GM23338 (cell line): ENCODE results near the gene GOLGA8B. TPM values are rescaled to one million over a fixed set of nuclear protein-coding genes. Genes with fewer than 3 reads are reported as not detected.
A peak's percentile ranks its signal among the peaks of the same experiment; 100 is the strongest.
"Not testable (repeated sequence)": the region's sequence is repeated elsewhere in the genome, so short reads cannot be mapped to it uniquely, and the experiment has no call there.

Experiments used
- ATAC-seq: fragments of 200-7000 bp; cut with Tn5 transposase; 3 replicates; pipeline ENCODE4 v1.9.1; 2020
- DNase-seq: peaks from one replicate; pipeline ENCODE4 v3.0.0-alpha.2; 2015; ENCODE audit warnings: low spot score
- H2AFZ ChIP-seq: fragments of 200-600 bp; sonication (generic); 2 replicates; pipeline ENCODE4 v1.8.0; 2016; ENCODE audit warnings: antibody characterized with exemption, mild to moderate bottlenecking, moderate library complexity
- H3F3A ChIP-seq: fragments of 200-600 bp; sonication (generic); replicated peaks from 2 replicates; pipeline ENCODE4 v1.8.0; 2017; ENCODE audit warnings: antibody characterized with exemption, mixed run types, low read depth
- H3K27ac ChIP-seq: fragments of 200-600 bp; sonication (generic); 2 replicates; pipeline ENCODE4 v1.6.1; 2016; ENCODE audit warnings: low read depth
- H3K27me3 ChIP-seq: fragments of 200-600 bp; sonication (generic); 2 replicates; pipeline ENCODE4 v1.8.0; 2016; ENCODE audit warnings: mild to moderate bottlenecking, mixed run types, moderate library complexity; ENCODE audit not compliant: insufficient read depth
- H3K36me3 ChIP-seq: fragments of 200-600 bp; sonication (generic); 2 replicates; pipeline ENCODE4 v1.8.0; 2016; ENCODE audit warnings: mild to moderate bottlenecking; ENCODE audit not compliant: insufficient read depth
- H3K4me1 ChIP-seq: fragments of 200-600 bp; sonication (generic); 2 replicates; pipeline ENCODE4 v1.8.0; 2016; ENCODE audit warnings: mild to moderate bottlenecking, moderate library complexity; ENCODE audit not compliant: insufficient read depth
- H3K4me2 ChIP-seq: fragments of 200-600 bp; sonication (generic); 2 replicates; pipeline ENCODE4 v1.7.1; 2017; ENCODE audit warnings: mixed run types
- H3K4me3 ChIP-seq: fragments of 200-600 bp; sonication (generic); 2 replicates; pipeline ENCODE4 v1.6.1; 2016; ENCODE audit warnings: mixed run types
- H3K79me2 ChIP-seq: fragments of 200-600 bp; sonication (generic); replicated peaks from 2 replicates; pipeline ENCODE4 v1.8.0; 2017; ENCODE audit warnings: mild to moderate bottlenecking; ENCODE audit not compliant: insufficient read depth
- H3K9me2 ChIP-seq: fragments of 200-600 bp; sonication (generic); 2 replicates; pipeline ENCODE4 v1.8.0; 2017; ENCODE audit not compliant: insufficient read depth
- H4K20me1 ChIP-seq: fragments of 200-600 bp; sonication (generic); replicated peaks from 2 replicates; pipeline ENCODE4 v1.8.0; 2017; ENCODE audit warnings: mild to moderate bottlenecking; ENCODE audit not compliant: insufficient read depth
- H3K27ac Mint-ChIP-seq: 2 replicates; pipeline ENCODE4 v1.8.0; 2020; ENCODE audit warnings: inconsistent platforms, mild to moderate bottlenecking, moderate library complexity, mixed read lengths
- H3K27me3 Mint-ChIP-seq: 3 replicates; pipeline ENCODE4 v1.8.0; 2022; ENCODE audit warnings: low read depth, mild to moderate bottlenecking, moderate library complexity, mixed read lengths, inconsistent platforms; ENCODE audit not compliant: insufficient read depth, poor library complexity
- H3K36me3 Mint-ChIP-seq: 3 replicates; pipeline ENCODE4 v1.8.0; 2021; ENCODE audit warnings: low read depth, mild to moderate bottlenecking, inconsistent platforms, moderate library complexity, mixed read lengths
- H3K4me1 Mint-ChIP-seq: 3 replicates; pipeline ENCODE4 v1.8.0; 2020; ENCODE audit warnings: mild to moderate bottlenecking, inconsistent platforms, mixed read lengths
- H3K4me3 Mint-ChIP-seq: 3 replicates; pipeline ENCODE4 v1.8.0; 2021; ENCODE audit warnings: moderate library complexity, mild to moderate bottlenecking, inconsistent platforms, mixed read lengths
- H3K9me3 Mint-ChIP-seq: 3 replicates; pipeline ENCODE4 v1.8.0; 2020; ENCODE audit warnings: moderate library complexity, mild to moderate bottlenecking, inconsistent platforms, mixed read lengths
- polyA plus RNA-seq: library from polyadenylated mRNA; unstranded; fragments of >200 nt; fragmentation: Nextera tagmentation; extraction: Ambion mirVana; gene quantifications from 2 replicates; pipeline ENCODE4 v1.2.1, GENCODE V29; 2016
- small RNA-seq: library from RNA; depleted of rRNA; stranded (forward); fragments of <200 nt; gene quantifications from one replicate; pipeline ENCODE3, GENCODE V24; 2014; ENCODE audit warnings: low replicate concordance
- total RNA-seq: library from RNA; depleted of rRNA; stranded (reverse); fragments of >200 nt; shearing (Covaris generic); gene quantifications from 2 replicates; pipeline ENCODE4 v1.2.3, GENCODE V29; 2014; rRNA removed

GOLGA8B gene
- total and polyA plus RNA-seq, 2 experiments from 2014 or later: 44.9 to 50.2 TPM

DNA sequence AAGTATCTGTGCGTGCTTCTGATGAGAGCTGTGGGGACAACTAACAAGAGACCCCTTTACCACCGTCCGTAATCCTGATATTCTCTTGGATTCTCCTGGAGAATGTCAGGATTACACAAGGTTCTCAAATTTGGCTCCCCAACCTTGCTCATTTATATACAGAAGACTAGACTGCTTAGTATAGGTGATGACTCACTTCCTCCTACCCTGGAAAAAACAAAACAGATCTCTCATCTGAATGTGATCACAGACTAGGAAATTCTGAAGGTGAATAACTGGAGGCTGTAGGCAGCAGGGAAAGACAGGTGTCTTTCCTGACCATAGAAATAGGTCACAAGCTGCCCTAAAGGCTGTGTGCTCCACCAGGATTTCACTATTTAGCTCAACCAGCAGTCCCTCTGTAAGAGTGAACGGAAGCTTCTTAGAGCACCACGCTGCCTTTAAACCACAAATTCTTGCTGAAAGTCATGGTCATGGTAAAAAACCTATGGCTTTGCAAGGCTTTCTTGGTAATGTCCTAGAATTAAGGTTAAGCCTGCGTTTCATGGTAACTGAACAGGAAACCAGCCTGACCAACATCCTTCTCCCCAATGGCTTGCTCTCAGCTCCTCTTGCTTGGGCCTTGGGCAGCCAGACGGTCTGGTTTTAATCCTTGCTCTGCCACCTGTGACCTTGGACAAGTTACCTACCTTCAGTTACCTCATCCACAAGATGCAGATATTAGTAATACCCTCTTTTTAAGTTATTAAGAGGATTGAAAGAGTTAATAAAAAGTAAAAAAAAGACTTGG, 39.4 kb downstream of the GOLGA8B start:
- ATAC-seq, H2AFZ ChIP-seq, DNase-seq, H3K27me3 ChIP-seq, H3K4me1 Mint-ChIP-seq, H3K4me3 ChIP-seq, H4K20me1 ChIP-seq, H3K27ac ChIP-seq, H3K27me3 Mint-ChIP-seq, H3K4me3 Mint-ChIP-seq, H3K4me2 ChIP-seq, H3K27ac Mint-ChIP-seq, H3K4me1 ChIP-seq, H3K36me3 ChIP-seq, H3K36me3 Mint-ChIP-seq, H3K9me3 Mint-ChIP-seq, H3K9me2 ChIP-seq, H3F3A ChIP-seq, H3K79me2 ChIP-seq: not testable (repeated sequence)

DNA sequence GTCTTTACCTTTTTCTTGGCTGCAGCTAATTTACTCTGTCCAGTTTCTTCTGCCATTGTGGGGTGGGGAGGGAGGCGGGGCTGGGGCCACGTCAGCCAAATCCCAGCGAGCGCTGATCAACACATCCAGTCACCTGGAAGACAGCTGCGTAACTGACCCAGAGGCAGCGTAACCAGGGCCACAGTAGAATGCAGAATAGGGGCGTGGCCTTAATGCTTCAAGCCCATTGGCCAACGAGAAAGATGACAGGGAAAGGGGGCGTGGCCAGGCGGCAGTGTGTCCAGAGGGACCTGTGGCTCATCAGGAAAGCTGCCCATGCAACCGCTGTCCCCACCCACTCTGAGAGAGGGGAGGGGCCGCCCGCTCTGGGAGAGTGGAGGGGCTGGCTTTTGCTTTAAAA, 47.6 kb downstream of the GOLGA8B start:
- not testable (repeated sequence) for H3K27ac ChIP-seq, H3K9me3 Mint-ChIP-seq, H3K27me3 ChIP-seq, H3K4me2 ChIP-seq, H3K79me2 ChIP-seq, H3K36me3 Mint-ChIP-seq, H3K36me3 ChIP-seq, H3K27ac Mint-ChIP-seq, H3K4me3 ChIP-seq, H3K4me1 Mint-ChIP-seq, H3F3A ChIP-seq, H2AFZ ChIP-seq, H3K9me2 ChIP-seq, H3K4me1 ChIP-seq, H4K20me1 ChIP-seq, H3K4me3 Mint-ChIP-seq, DNase-seq, H3K27me3 Mint-ChIP-seq
- ATAC-seq: peak; percentile 96

Small RNA genes within 50 kb of the gene (small RNA-seq; reads per million reads assigned to genes)
- not detected for gene RF00425

Other genes with a start within 250 kb of the GOLGA8B start
- gene SLC12A6, start 245.9 kb downstream of the GOLGA8B start, total RNA-seq: 14.1 and 16.1 TPM in 2 replicates
- gene SLC12A6, start 245.9 kb downstream of the GOLGA8B start, polyA plus RNA-seq: 2.4 and 2.5 TPM in 2 replicates
- gene NOP10, start 240.5 kb downstream of the GOLGA8B start, total RNA-seq: 417 and 566 TPM in 2 replicates
- 718 and 746 TPM in 2 replicates for gene NOP10, start 240.5 kb downstream of the GOLGA8B start, polyA plus RNA-seq
- 1.0 and 1.2 TPM in 2 replicates for gene NUTM1, start 240.3 kb downstream of the GOLGA8B start, total RNA-seq
- gene NUTM1, start 240.3 kb downstream of the GOLGA8B start, polyA plus RNA-seq: 0.16 and 0.40 TPM in 2 replicates
- 16.9 and 36.8 TPM in 2 replicates for gene LPCAT4, start 216.5 kb downstream of the GOLGA8B start, total RNA-seq
- 49.1 and 50.1 TPM in 2 replicates for gene LPCAT4, start 216.5 kb downstream of the GOLGA8B start, polyA plus RNA-seq
- 6.1 and 7.1 TPM in 2 replicates for gene GOLGA8A, start 145.8 kb downstream of the GOLGA8B start, total RNA-seq
- 4.1 and 5.0 TPM in 2 replicates for gene GOLGA8A, start 145.8 kb downstream of the GOLGA8B start, polyA plus RNA-seq
- 0.27 and 0.63 TPM in 2 replicates for gene GJD2, start 171.3 kb upstream of the GOLGA8B start, total RNA-seq
- gene GJD2, start 171.3 kb upstream of the GOLGA8B start, polyA plus RNA-seq: 0.29 and 0.38 TPM in 2 replicates
- 18.6 and 26.2 TPM in 2 replicates for gene ACTC1, start 211.9 kb upstream of the GOLGA8B start, total RNA-seq
- 35.9 and 38.3 TPM in 2 replicates for gene ACTC1, start 211.9 kb upstream of the GOLGA8B start, polyA plus RNA-seq